ENCODE measurements around the gene ATP8B1. TPM values are rescaled to one million over a fixed set of nuclear protein-coding genes. Genes with fewer than 3 reads are reported as not detected.

Gene ATP8B1
- total RNA-seq, 2 donors from 2014 or later, result 6.0 to 13.0 TPM

GRCh38 chr18:57802213-57803102 lies 657 bp downstream of the ATP8B1 start:
- no peaks in the 10 kb centered on the region for H3K9me3 ChIP-seq
- peak; percentile 55 for DNase-seq (ENCODE audit: low spot score)
- peaks cover 0 to 37% of the 10 kb centered on the region in 2 donors for H3K4me1 ChIP-seq
- H3K27me3 ChIP-seq, result no peaks in the 10 kb centered on the region
- peak overlapping the region; percentile 78 to 82 for H3K4me3 ChIP-seq
- TF ChIP-seq, protein P1, sequence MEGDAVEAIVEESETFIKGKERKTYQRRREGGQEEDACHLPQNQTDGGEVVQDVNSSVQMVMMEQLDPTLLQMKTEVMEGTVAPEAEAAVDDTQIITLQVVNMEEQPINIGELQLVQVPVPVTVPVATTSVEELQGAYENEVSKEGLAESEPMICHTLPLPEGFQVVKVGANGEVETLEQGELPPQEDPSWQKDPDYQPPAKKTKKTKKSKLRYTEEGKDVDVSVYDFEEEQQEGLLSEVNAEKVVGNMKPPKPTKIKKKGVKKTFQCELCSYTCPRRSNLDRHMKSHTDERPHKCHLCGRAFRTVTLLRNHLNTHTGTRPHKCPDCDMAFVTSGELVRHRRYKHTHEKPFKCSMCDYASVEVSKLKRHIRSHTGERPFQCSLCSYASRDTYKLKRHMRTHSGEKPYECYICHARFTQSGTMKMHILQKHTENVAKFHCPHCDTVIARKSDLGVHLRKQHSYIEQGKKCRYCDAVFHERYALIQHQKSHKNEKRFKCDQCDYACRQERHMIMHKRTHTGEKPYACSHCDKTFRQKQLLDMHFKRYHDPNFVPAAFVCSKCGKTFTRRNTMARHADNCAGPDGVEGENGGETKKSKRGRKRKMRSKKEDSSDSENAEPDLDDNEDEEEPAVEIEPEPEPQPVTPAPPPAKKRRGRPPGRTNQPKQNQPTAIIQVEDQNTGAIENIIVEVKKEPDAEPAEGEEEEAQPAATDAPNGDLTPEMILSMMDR (IDR thresholded peaks at IDR 0.05), result no peak
- no peaks in the 10 kb centered on the region for H3K36me3 ChIP-seq
- H3K27ac ChIP-seq, result peak overlapping the region; percentile 90 to 92

GRCh38 chr18:57801761-57802212 lies 1.3 kb downstream of the ATP8B1 start:
- TF ChIP-seq, protein P1 (IDR thresholded peaks at IDR 0.05), result no peak
- Histone ChIP-seq H3K36me3 (no peaks in the 10 kb centered on the region), H3K27me3 (no peaks in the 10 kb centered on the region), H3K4me1 (peaks cover 0 to 36% of the 10 kb centered on the region in 2 donors), H3K9me3 (no peaks in the 10 kb centered on the region), H3K27ac (peak overlapping the region; percentile 59 to 92), H3K4me3 (peak overlapping the region; percentile 78 to 82)
- DNase-seq (ENCODE audit: low spot score), result no peak

DNA sequence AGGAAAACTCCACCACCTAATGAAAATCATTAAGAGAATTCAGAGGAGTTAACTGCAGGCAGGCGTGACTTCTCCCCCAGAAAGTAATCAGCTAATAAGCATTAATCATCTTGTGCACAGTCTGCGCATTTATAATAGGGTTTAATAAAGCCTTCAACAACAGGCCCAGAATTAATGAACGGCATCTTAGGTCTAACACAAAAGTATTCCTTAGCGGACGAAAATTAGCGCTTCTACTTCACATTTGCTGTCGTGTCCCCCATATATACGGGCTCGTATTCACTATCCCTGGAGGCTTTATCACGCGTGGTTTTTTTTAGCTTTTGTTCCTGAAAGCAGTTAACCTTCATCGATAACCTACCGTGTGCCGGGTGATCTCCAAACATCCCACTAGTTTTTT lies 1.8 kb downstream of the ATP8B1 start:
- Histone ChIP-seq H3K27ac (peak overlapping the region; percentile 59 to 92), H3K4me3 (peak overlapping the region; percentile 78 to 82), H3K36me3 (no peaks in the 10 kb centered on the region), H3K4me1 (peaks cover 0 to 34% of the 10 kb centered on the region in 2 donors), H3K27me3 (no peaks in the 10 kb centered on the region), H3K9me3 (no peaks in the 10 kb centered on the region)
- no peak for DNase-seq (ENCODE audit: low spot score)
- TF ChIP-seq, protein P1 (IDR thresholded peaks at IDR 0.05), result no peak

DNA sequence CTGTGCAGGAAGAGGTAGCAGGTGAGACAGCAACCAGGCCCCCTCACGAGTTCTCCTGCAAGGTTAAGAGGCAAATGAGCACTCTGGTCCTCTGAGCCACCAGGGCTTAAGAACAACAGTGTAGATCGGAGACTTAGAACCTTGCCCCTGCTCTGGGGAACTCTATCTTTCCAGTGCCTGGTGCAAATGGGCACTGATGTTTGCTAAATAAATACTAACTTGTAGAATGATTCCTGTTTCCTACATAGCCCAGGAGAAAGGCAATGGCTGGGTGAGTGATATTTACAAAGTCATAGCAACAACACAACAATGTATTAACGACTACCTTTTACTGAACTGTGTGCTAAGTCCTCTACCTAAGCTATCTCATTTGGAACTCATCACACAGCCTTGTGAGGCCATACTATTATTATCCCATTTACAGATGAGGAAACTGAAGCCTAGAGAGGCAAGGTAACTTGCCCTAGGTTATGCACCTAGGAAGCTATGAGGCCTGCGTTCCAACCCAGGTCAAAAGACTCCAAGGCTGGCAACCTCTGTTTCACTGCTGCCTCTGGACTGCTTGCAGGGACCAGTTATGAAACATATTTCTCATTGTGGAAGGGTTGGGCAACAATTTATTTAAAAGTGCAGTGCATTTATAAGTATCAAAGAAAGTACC lies 4.3 kb downstream of the ATP8B1 start:
- Histone ChIP-seq H3K27me3 (no peaks in the 10 kb centered on the region), H3K4me3 (no peak overlapping the region), H3K36me3 (no peaks in the 10 kb centered on the region), H3K4me1 (peaks cover 0 to 33% of the 10 kb centered on the region in 2 donors), H3K9me3 (no peaks in the 10 kb centered on the region), H3K27ac (no peak overlapping the region)
- no peak for DNase-seq (ENCODE audit: low spot score)
- TF ChIP-seq, protein P1 (IDR thresholded peaks at IDR 0.05), result no peak

DNA sequence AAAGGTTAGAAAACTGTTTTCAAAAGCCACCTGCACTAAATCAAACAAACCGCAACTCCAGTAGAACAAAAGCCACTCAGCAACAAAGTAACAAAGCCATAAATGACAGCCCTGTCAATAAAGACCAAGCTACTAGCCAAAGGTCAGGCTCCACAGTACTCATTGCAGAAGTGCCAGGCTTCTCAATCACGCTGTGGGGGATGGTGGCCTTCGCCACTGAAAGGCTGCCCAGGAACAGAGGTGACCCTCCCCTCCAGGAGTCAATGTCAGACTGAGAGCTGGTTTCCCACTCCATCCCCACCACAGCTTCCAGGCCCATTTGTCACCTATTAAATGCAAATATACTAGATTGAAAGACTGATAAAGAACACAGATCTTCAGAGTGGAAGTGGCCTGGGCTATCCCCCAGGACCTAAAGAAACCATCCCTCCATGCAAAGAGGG lies 5.9 kb downstream of the ATP8B1 start:
- no peak for DNase-seq (ENCODE audit: low spot score)
- Histone ChIP-seq H3K27ac (no peak overlapping the region), H3K36me3 (no peaks in the 10 kb centered on the region), H3K27me3 (no peaks in the 10 kb centered on the region), H3K4me1 (peaks cover 0 to 38% of the 10 kb centered on the region in 2 donors), H3K9me3 (no peaks in the 10 kb centered on the region), H3K4me3 (no peak overlapping the region)
- TF ChIP-seq, protein P1 (IDR thresholded peaks at IDR 0.05), result no peak
